GM12872 (cell line): Measurements from ENCODE around the gene OGFR.

ENCODE experiments used
- TF ChIP-seq, protein P1 (sequence below): IDR thresholded peaks from 3 replicates; pipeline ENCODE4 v1.5.1; 2011; ENCODE audit warnings: low read depth, mild to moderate bottlenecking, low read length, moderate library complexity; ENCODE audit not compliant: insufficient read depth

OGFR gene

DNA sequence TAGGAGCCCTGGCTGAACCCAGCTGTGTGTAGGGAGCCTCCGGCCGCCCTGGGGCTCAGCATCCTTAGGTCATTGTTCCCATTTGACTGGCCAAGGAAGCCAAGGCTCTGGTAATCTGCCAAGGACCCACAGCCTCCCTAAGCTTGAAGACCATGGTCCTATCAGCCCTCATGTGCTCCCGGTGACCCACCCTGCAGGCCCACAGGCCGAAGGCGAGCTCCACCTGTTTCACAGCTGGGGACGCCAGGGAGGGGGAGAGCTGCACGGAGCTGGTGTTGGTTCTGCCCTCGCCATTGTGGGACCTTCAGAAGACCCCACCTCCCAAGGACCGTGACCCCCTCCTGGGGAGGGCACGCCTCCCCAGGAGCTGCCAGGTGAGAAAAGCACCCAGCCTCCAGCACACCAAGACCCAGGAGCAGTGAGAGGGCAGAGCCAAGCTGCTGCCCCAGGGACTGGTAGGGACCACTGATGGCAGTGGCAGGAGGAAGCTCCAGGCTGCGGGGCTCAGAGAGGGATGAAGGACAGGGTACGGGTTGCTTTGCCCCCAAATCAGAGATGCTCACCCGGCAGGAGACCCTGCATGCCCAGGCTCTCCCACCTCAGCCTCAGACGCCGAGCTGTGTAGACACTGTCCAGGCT, 39.1 kb upstream of the OGFR start:
- TF ChIP-seq, protein P1, sequence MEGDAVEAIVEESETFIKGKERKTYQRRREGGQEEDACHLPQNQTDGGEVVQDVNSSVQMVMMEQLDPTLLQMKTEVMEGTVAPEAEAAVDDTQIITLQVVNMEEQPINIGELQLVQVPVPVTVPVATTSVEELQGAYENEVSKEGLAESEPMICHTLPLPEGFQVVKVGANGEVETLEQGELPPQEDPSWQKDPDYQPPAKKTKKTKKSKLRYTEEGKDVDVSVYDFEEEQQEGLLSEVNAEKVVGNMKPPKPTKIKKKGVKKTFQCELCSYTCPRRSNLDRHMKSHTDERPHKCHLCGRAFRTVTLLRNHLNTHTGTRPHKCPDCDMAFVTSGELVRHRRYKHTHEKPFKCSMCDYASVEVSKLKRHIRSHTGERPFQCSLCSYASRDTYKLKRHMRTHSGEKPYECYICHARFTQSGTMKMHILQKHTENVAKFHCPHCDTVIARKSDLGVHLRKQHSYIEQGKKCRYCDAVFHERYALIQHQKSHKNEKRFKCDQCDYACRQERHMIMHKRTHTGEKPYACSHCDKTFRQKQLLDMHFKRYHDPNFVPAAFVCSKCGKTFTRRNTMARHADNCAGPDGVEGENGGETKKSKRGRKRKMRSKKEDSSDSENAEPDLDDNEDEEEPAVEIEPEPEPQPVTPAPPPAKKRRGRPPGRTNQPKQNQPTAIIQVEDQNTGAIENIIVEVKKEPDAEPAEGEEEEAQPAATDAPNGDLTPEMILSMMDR, result no peak

DNA sequence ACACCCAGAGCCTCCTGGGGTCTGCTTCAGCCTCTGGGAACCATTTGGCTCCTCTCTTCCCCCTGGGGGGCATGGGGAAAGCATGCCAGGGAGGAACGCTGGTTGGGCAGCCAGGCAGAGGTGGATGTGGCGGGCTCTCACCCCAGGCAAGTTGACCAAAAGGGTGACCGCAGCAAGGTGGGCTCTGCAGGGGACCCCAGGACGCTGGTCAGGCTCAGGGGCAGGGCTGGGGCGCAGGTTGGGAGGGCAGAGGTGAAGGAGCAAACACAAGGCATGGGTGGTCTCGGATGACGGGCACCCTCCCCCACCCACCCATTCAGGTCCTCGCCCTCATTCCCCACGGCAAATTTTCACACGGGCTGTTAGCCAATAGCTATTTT, 38.6 kb upstream of the OGFR start:
- TF ChIP-seq, protein P1, result no peak

DNA sequence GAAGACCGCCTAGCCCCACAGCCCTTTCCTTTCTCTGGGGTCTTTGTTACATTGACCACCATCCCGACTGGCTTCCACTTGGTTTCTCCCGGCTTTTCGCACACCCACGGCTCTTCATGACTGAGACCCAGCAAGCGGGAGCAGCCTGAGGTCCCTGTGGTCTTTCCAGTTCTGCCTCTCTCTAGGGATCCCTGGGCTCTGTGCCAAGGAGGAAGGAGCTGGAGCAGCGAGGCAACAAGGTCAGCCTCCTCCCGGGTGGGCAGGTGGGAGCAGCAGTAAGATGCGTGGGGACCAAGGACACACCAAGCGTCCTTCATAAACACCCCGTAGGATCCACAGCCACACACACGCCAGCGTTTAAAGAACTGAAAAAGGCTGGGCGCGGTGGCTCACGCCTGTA, 37.9 kb upstream of the OGFR start:
- TF ChIP-seq, protein P1, result no peak

DNA sequence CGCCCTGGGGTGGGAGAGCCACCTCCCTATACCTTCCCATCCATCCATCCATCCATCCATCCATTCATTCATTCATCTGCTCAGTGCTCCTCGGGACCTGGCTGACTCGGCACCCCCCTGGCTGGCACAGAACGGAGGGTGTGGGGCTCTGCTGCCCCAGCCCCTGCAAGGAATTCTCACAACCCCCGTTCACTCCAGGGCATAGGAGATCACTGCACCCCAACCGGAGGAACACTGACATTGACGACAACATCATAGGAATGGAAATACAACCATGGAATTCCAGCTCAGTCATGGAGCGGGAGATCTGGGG, 36.4 kb upstream of the OGFR start:
- TF ChIP-seq, protein P1, result no peak

DNA sequence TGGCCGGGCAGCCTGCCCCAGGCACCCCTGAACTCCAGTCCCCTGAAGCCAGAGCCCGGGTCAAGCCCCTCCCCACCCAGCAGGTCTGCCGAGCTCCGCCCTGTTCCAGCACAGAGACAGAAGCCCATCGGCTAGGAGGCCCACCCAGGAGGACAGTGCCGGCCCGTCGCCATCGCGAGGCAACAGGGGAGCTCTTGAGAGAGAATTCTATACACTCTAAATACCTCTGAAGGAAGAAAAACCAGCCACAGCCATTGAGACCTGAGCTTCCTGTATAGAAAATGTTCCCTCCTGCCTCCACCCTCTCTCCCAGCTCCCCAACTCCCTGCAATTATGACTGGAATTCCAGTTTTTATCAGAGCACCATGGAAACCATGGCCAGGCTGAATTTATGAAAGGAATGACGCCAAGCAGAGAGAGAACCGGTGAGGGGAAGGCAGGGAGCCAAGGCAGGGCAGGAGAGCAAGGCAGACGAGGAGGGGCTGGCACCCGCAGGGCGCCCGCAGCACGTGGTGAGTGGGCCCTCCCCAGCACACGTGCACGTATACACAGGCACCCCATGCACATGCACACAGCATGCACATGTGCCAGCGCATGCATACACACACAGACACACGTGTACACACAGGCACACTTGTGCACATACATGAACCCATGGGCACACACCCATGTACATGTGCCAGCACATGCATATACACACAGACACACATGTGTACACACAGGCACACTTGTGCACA, 35.9 kb upstream of the OGFR start:
- TF ChIP-seq, protein P1, result no peak

DNA sequence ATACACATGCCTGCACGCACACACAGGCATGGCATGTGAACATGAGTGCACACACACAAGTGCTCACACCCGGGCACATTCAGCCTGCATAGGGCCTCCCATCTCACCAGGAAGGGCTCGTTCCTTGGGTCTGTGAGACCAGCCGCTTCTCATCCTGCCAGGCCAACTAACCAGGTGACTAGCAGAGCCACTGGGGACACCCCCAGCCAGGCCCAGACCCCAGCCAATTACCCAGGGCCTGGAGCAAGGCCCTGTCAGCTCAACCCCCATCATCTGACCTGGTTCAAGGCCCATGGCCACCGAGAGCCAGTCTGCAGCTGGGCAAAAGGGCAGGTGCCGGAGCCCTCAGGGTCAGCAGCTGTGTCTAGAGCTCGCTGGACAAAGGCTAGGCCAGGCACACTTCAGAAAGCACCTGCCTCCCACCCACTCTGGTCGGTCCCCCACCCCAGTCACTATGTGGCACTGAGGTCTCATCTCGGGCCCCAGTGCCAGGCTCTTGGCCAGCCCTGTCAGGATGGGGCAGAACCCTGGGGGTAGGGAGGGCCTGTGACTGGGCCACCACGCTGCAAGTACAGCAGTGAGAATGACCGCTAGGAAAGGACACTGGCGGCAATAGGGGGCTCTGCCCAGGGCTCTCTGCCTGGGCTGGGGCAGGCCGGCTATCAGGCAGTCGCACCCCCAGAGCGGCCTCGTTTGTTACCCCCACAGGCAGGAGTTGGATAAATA, 35.1 kb upstream of the OGFR start:
- TF ChIP-seq, protein P1, result no peak

DNA sequence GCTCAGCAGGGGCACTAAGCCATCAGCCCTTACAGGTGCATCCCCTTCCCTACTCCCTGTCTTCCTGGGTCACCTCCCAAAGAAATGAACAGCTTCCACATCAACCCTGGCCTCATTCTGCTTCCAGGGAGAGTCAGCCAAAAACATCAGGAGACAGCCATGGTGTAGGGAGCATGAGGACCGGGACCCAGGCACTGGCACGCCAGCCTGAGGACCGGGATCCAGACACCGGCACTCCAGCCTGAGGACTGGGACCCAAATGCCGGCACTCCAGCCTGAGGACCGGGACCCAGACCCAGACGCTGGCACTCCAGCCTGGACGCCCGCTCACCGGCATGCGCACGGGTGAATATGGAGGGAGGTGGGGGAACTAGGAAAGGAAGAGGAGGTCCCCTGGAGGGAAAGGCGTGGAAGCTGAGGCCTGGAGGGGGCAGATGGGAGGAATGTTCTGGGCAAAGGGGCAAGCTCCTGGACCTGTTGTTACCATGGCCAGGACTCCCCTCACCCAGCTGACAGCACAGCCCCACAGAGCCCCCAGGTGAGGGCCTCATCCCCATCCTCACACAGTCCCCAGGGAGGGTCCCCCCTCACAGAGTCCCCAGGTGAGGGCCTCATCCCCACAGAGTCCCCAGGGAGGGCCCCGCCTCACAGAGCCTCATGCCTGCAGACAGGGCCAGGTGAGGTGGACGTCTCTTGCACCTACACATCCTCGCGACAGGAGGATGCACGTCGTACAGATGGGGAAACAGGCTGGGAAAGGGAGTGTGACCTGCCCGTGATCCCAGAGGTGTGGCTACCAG, 34.3 kb upstream of the OGFR start:
- TF ChIP-seq, protein P1, result no peak
